HEK293 (cell line): ENCODE results near the gene LRRC8D.

Experiments
- CTCF ChIA-PET: fragments of 350-600 bp; formaldehyde crosslinking; extraction: SDS; loops from one replicate; lab custom pipeline; 2021; ENCODE audit warnings: antibody characterized with exemption; lab: Yijun Ruan, JAX
- POLR2A ChIA-PET: fragments of 300-600 bp; formaldehyde crosslinking; extraction: SDS; loops from one replicate; lab custom pipeline; 2020; ENCODE audit warnings: antibody characterized with exemption, inconsistent platforms; lab: Yijun Ruan, JAX
- H3K27ac ChIP-seq: fragments of 200-500 bp; sonication (Bioruptor generic); 2 replicates; pipeline ENCODE4 v1.5.1; 2014; ENCODE audit warnings: low read depth, low read length, control low read depth, inconsistent platforms; ENCODE audit errors: extremely low read depth
- H3K36me3 ChIP-seq, 2 experiments: fragments of 200-500 bp in 1 of 2; sonication (Bioruptor generic) in 1 of 2; 1 replicate in 1 of 2; 2 replicates in 1 of 2; pipeline ENCODE4 v1.5.1; 2014 to 2017; ENCODE audit warnings: inconsistent platforms in 2 of 2, low read length in 2 of 2; ENCODE audit not compliant: control insufficient read depth in 2 of 2, insufficient read depth in 1 of 2
- H3K4me1 ChIP-seq: fragments of 200-500 bp; sonication (Bioruptor generic); 2 replicates; pipeline ENCODE4 v1.5.1; 2014; ENCODE audit warnings: mild to moderate bottlenecking, low read length, inconsistent platforms; ENCODE audit not compliant: control insufficient read depth, insufficient read depth
- H3K4me3 ChIP-seq: 2 replicates; pipeline ENCODE4 v1.5.1; 2011; ENCODE audit warnings: low read depth, mild to moderate bottlenecking, control low read depth, low read length, moderate library complexity
- H3K9me3 ChIP-seq: fragments of 200-500 bp; sonication (Bioruptor generic); 2 replicates; pipeline ENCODE4 v1.5.1; 2014; ENCODE audit warnings: low read depth, low read length, inconsistent platforms; ENCODE audit not compliant: control insufficient read depth, insufficient read depth
- GLI4 ChIP-seq: fragments of 450-650 bp; formaldehyde crosslinking; IDR thresholded peaks from 2 replicates; pipeline ENCODE4 v1.5.1; 2016; ENCODE audit warnings: missing biosample characterization, missing genetic modification characterization
- GLIS1 ChIP-seq: fragments of 450-650 bp; formaldehyde crosslinking; IDR thresholded peaks from 2 replicates; pipeline ENCODE4 v1.5.1; 2016; ENCODE audit warnings: missing biosample characterization, missing genetic modification characterization
- HOXD13 ChIP-seq: sonication (generic); formaldehyde crosslinking; IDR thresholded peaks from 2 replicates; pipeline ENCODE4 v1.8.0; 2022; ENCODE audit warnings: missing genetic modification reagents, borderline replicate concordance
- IKZF3 ChIP-seq: fragments of 450-650 bp; IDR thresholded peaks from 2 replicates; pipeline ENCODE4 v1.5.0; 2018; ENCODE audit warnings: missing biosample characterization, mild to moderate bottlenecking, missing genetic modification characterization, moderate library complexity
- KLF16 ChIP-seq: fragments of 450-650 bp; formaldehyde crosslinking; IDR thresholded peaks from 2 replicates; pipeline ENCODE4 v1.5.1; 2017; ENCODE audit warnings: missing biosample characterization, missing genetic modification characterization
- OVOL3 ChIP-seq: fragments of 450-650 bp; formaldehyde crosslinking; IDR thresholded peaks from 2 replicates; pipeline ENCODE4 v1.5.1; 2016; ENCODE audit warnings: missing biosample characterization, missing genetic modification characterization
- RBAK ChIP-seq: fragments of 450-650 bp; formaldehyde crosslinking; IDR thresholded peaks from 2 replicates; pipeline ENCODE4 v1.5.1; 2016; ENCODE audit warnings: missing biosample characterization, missing genetic modification characterization
- SCRT1 ChIP-seq: fragments of 450-650 bp; formaldehyde crosslinking; IDR thresholded peaks from 2 replicates; pipeline ENCODE4 v1.5.1; 2016; ENCODE audit warnings: missing biosample characterization, missing genetic modification characterization, borderline replicate concordance
- SP3 ChIP-seq: fragments of 450-650 bp; formaldehyde crosslinking; IDR thresholded peaks from 2 replicates; pipeline ENCODE4 v1.5.1; 2016; ENCODE audit warnings: missing biosample characterization, missing genetic modification characterization
- WT1 ChIP-seq: fragments of 450-650 bp; formaldehyde crosslinking; IDR thresholded peaks from 2 replicates; pipeline ENCODE4 v1.5.1; 2016; ENCODE audit warnings: missing biosample characterization, missing genetic modification characterization
- ZFP3 ChIP-seq: fragments of 450-650 bp; formaldehyde crosslinking; IDR thresholded peaks from 2 replicates; pipeline ENCODE4 v1.5.1; 2016; ENCODE audit warnings: low read depth, missing biosample characterization, missing genetic modification characterization
- ZFP41 ChIP-seq: fragments of 450-650 bp; formaldehyde crosslinking; IDR thresholded peaks from 2 replicates; pipeline ENCODE4 v1.5.1; 2016; ENCODE audit warnings: missing biosample characterization, missing genetic modification characterization, borderline replicate concordance
- ZNF138 ChIP-seq: fragments of 450-650 bp; formaldehyde crosslinking; IDR thresholded peaks from 2 replicates; pipeline ENCODE4 v1.5.1; 2016; ENCODE audit warnings: missing biosample characterization, missing genetic modification characterization, borderline replicate concordance
- ZNF175 ChIP-seq: fragments of 450-650 bp; formaldehyde crosslinking; IDR thresholded peaks from 2 replicates; pipeline ENCODE4 v1.5.1; 2016; ENCODE audit warnings: missing biosample characterization, missing genetic modification characterization
- ZNF311 ChIP-seq: fragments of 450-650 bp; formaldehyde crosslinking; IDR thresholded peaks from 2 replicates; pipeline ENCODE4 v1.5.1; 2017; ENCODE audit warnings: missing biosample characterization, missing genetic modification characterization, borderline replicate concordance
- ZNF335 ChIP-seq: fragments of 450-650 bp; formaldehyde crosslinking; conservative IDR thresholded peaks from 2 replicates; pipeline ENCODE4 v1.5.1; 2016; ENCODE audit warnings: missing biosample characterization, missing genetic modification characterization
- ZNF433 ChIP-seq: fragments of 450-650 bp; formaldehyde crosslinking; IDR thresholded peaks from 2 replicates; pipeline ENCODE4 v1.5.1; 2016; ENCODE audit warnings: missing biosample characterization, missing genetic modification characterization, low read depth
- ZNF501 ChIP-seq: fragments of 450-650 bp; formaldehyde crosslinking; IDR thresholded peaks from 2 replicates; pipeline ENCODE4 v1.5.1; 2016; ENCODE audit warnings: missing biosample characterization, missing genetic modification characterization
- ZNF561 ChIP-seq: fragments of 450-650 bp; IDR thresholded peaks from 2 replicates; pipeline ENCODE4 v1.5.1; 2018; ENCODE audit warnings: missing biosample characterization, missing genetic modification characterization, borderline replicate concordance
- ZNF621 ChIP-seq: fragments of 450-650 bp; formaldehyde crosslinking; IDR thresholded peaks from 2 replicates; pipeline ENCODE4 v1.5.1; 2017; ENCODE audit warnings: missing biosample characterization, missing genetic modification characterization
- ZNF660 ChIP-seq: fragments of 450-650 bp; IDR thresholded peaks from 2 replicates; pipeline ENCODE4 v1.5.1; 2018; ENCODE audit warnings: missing biosample characterization, mild to moderate bottlenecking, missing genetic modification characterization
- ZNF707 ChIP-seq: fragments of 450-650 bp; formaldehyde crosslinking; IDR thresholded peaks from 2 replicates; pipeline ENCODE4 v1.5.1; 2016; ENCODE audit warnings: missing biosample characterization, missing genetic modification characterization
- TF ChIP-seq, protein P1 (sequence below): fragments of 450-650 bp; formaldehyde crosslinking; optimal IDR thresholded peaks from 2 replicates; pipeline ENCODE3; 2016; ENCODE audit warnings: missing biosample characterization, mild to moderate bottlenecking, missing genetic modification characterization
- TF ChIP-seq, protein P2 (sequence below): fragments of 450-650 bp; formaldehyde crosslinking; IDR thresholded peaks from 2 replicates; pipeline ENCODE4 v1.5.1; 2016; ENCODE audit warnings: missing biosample characterization, missing genetic modification characterization, borderline replicate concordance

Gene LRRC8D

DNA sequence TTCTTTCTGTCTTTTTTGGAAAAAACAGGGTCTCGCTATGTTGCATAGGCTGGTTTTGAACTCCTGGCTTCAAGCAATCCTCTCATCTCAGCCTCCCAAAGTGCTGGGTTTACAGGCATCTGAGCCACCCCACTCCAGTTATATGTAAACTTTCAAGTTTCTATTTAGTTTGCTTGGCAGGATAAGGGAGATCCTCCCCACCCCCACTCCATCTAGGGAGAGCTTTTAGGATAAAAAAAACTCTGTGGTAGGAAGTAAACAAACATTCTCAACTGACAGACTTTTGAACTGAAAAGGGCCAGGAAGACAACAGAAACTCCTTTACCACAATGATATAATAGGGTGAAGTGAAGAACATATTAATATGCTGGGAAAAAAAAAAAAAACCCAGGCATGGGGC, 133.1 kb downstream of the LRRC8D start:
- H3K27ac ChIP-seq, result no peak overlapping the region
- no peaks in the 10 kb centered on the region for H3K9me3 ChIP-seq
- POLR2A ChIA-PET, result no interaction called here
- H3K4me3 ChIP-seq, result no peak overlapping the region
- TF ChIP-seq, protein P1, sequence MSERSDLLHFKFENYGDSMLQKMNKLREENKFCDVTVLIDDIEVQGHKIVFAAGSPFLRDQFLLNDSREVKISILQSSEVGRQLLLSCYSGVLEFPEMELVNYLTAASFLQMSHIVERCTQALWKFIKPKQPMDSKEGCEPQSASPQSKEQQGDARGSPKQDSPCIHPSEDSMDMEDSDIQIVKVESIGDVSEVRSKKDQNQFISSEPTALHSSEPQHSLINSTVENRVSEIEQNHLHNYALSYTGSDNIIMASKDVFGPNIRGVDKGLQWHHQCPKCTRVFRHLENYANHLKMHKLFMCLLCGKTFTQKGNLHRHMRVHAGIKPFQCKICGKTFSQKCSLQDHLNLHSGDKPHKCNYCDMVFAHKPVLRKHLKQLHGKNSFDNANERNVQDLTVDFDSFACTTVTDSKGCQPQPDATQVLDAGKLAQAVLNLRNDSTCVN (tag by site-specific recombination), result no peak
- no peak for TF ChIP-seq IKZF3
- TF ChIP-seq ZFP41 (tag by site-specific recombination), result no peak
- TF ChIP-seq SCRT1 (tag by site-specific recombination), result no peak
- no peaks in the 10 kb centered on the region for H3K36me3 ChIP-seq
- CTCF ChIA-PET, result interaction anchor here (0.6 to 1.0 kb wide), 4 partner anchors 9 to 713 kb away, joined by 3 to 4 read pairs (median 3); no protein-coding TSS in a partner anchor
- no peaks in the 10 kb centered on the region for H3K4me1 ChIP-seq

DNA sequence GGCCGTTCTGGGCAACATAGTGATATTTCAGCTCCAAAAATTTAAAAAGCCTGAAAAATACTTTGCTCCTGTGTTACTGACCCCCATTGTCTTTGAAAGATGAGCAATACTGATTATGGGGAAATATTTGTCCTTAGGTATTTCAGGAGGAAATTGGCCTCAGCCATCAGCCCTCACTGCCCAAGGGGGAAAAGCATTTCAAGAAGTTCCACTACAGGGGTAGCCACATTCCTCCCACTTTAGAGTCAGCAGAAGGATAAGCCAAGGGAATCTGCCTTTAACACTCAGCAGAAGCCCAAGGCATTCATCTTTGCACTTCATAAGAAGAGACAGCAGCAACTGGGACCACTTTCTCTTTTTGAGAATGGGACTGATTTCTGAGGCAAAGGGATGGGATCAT, 133.6 kb downstream of the LRRC8D start:
- POLR2A ChIA-PET, result no interaction called here

DNA sequence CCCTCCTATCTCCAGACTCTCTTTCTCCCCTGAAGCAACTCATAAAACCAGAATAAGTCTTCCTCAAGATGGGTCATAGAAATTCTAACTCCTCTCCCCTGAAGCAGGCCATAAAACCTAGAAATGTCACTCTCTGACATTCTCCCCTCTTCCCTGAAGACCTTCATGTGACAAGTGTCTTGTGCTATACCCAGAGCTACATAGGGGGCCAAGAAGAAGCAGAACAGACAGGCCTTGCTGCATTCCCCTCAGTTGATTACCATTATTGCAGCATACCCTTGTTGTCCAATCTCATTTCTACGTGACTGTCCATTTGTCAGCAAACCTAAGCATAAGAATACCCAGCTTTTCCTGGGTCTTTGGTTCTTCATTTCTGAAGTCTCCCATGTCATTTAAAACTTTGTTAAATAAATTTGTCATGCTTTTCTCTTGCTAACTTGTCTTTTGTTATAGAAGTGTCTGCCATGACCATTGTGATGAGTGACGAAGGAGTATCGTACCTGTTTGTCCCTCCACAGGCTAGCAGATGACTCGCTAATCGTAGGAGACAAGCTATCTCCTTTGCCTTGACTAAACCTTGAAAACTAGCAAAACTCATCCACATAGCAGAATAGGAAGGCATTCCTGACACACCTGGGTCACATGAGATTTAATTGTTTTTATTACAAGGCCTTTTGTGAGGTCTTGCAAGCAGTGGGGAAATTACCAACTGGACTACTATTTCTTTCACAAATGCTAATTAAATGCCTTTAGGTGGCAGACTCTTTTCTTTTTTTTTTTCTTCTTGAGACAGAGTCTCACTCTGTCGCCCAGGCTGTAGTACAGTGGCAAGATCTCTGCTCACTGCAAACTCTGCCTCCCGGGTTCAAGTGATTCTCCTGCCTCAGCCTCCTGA, 134.7 kb downstream of the LRRC8D start:
- H3K9me3 ChIP-seq, result no peaks in the 10 kb centered on the region
- TF ChIP-seq ZNF660 (0 out of 2 replicates have a peak, but pooled peaks have one; percentile 17), OVOL3 (tag by site-specific recombination) (no peak)
- no peak overlapping the region for H3K27ac ChIP-seq
- H3K4me3 ChIP-seq, result no peak overlapping the region
- no peaks in the 10 kb centered on the region for H3K36me3 ChIP-seq
- POLR2A ChIA-PET, result no interaction called here
- CTCF ChIA-PET, result interaction anchor here (0.7 to 0.9 kb wide), 2 partner anchors 31 to 63 kb away, joined by 3 to 5 read pairs; no protein-coding TSS in a partner anchor
- H3K4me1 ChIP-seq, result no peaks in the 10 kb centered on the region

More for the DNA sequence above, 133.6 kb downstream of the LRRC8D start:
- Histone ChIP-seq H3K4me3 (no peak overlapping the region), H3K9me3 (no peaks in the 10 kb centered on the region), H3K36me3 (no peaks in the 10 kb centered on the region), H3K27ac (no peak overlapping the region), H3K4me1 (no peaks in the 10 kb centered on the region)
- TF ChIP-seq GLIS1 (tag by site-specific recombination) (no peak), ZNF175 (tag by site-specific recombination) (no peak), KLF16 (no peak), ZNF561 (tag by site-specific recombination) (no peak), ZNF138 (tag by site-specific recombination) (no peak), HOXD13 (CRISPR knock-in tag) (no peak), ZNF501 (no peak), ZNF335 (tag by site-specific recombination) (no peak), ZNF311 (tag by site-specific recombination) (no peak), RBAK (tag by site-specific recombination) (no peak), ZNF433 (tag by site-specific recombination) (no peak), ZNF707 (tag by site-specific recombination) (no peak), GLI4 (tag by site-specific recombination) (no peak), ZNF621 (tag by site-specific recombination) (no peak), ZFP3 (no peak), WT1 (no peak), SP3 (tag by site-specific recombination) (no peak)
- TF ChIP-seq, protein P2, sequence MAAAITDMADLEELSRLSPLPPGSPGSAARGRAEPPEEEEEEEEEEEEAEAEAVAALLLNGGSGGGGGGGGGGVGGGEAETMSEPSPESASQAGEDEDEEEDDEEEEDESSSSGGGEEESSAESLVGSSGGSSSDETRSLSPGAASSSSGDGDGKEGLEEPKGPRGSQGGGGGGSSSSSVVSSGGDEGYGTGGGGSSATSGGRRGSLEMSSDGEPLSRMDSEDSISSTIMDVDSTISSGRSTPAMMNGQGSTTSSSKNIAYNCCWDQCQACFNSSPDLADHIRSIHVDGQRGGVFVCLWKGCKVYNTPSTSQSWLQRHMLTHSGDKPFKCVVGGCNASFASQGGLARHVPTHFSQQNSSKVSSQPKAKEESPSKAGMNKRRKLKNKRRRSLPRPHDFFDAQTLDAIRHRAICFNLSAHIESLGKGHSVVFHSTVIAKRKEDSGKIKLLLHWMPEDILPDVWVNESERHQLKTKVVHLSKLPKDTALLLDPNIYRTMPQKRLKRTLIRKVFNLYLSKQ (tag by site-specific recombination), result no peak
- CTCF ChIA-PET, result interaction anchor here (0.6 to 1.0 kb wide), 2 partner anchors 9 to 183 kb away, joined by 3 to 4 read pairs; no protein-coding TSS in a partner anchor
